ENCODE data around the gene CHRNB1.

- no peak for TF ChIP-seq CTCF (IDR thresholded peaks at IDR 0.05; ENCODE audit: insufficient read depth, low read depth, low read length)
- TF ChIP-seq EZH2 (IDR thresholded peaks at IDR 0.05; ENCODE audit: insufficient read depth, low read length) = no peak
Observed at GRCh38 chr17:7443499-7444485, 1.1 kb upstream of the CHRNB1 start.
